ENCODE measurements around the gene EREG. TPM values are rescaled to one million over a fixed set of nuclear protein-coding genes. Genes with fewer than 3 reads are reported as not detected.

Gene EREG
- total and polyA plus RNA-seq, 10 donors = 0.03 to 12.3 (median 0.29) TPM

DNA sequence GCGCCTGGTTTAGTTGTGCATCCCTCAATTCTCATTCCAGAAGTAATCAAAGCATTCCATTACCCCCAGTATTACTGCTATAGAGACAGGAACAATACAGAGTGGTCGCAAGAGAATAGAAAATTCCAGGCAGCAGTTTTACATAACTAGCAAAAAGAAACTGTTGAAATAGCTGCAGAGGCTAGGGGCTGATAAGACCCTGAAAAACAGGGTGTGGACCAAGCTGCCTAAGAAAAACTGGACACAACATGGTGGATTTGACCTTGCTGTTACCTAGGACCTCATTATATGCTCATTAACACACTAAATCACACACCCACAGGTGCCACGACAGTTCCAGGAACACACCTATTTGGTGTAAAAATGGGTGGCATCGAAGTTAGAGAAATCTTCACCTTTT, 41.3 kb upstream of the EREG start:
- TF ChIP-seq POLR2A (IDR thresholded peaks at IDR 0.05) = no peak
- TF ChIP-seq, protein P1, sequence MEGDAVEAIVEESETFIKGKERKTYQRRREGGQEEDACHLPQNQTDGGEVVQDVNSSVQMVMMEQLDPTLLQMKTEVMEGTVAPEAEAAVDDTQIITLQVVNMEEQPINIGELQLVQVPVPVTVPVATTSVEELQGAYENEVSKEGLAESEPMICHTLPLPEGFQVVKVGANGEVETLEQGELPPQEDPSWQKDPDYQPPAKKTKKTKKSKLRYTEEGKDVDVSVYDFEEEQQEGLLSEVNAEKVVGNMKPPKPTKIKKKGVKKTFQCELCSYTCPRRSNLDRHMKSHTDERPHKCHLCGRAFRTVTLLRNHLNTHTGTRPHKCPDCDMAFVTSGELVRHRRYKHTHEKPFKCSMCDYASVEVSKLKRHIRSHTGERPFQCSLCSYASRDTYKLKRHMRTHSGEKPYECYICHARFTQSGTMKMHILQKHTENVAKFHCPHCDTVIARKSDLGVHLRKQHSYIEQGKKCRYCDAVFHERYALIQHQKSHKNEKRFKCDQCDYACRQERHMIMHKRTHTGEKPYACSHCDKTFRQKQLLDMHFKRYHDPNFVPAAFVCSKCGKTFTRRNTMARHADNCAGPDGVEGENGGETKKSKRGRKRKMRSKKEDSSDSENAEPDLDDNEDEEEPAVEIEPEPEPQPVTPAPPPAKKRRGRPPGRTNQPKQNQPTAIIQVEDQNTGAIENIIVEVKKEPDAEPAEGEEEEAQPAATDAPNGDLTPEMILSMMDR (IDR thresholded peaks at IDR 0.05 in 8 of 11, conservative IDR thresholded peaks at IDR 0.05 in 3 of 11) = no peak
- no peak for TF ChIP-seq POLR2AphosphoS5 (IDR thresholded peaks at IDR 0.05)
- intact Hi-C loops (cut with DNase I; ENCODE audit: low total_unique reads) = no loop called here
- Histone ChIP-seq H3K4me1 (peaks cover 0 to 4% (median 0%) of the 10 kb centered on the region in 6 donors), H3K9me3 (no peaks in the 10 kb centered on the region), H3K4me3 (no peak overlapping the region), H3K27me3 (replicated peaks in 1 of 7) (peaks cover 0 to 9% (median 0%) of the 10 kb centered on the region in 7 donors), H3K36me3 (no peaks in the 10 kb centered on the region), H3K27ac (no peak overlapping the region)
- 82 to 89% (median 83%) methylated on average over 4 of the region's 4 CpGs for WGBS, 5 donors
- no peak for DNase-seq

DNA sequence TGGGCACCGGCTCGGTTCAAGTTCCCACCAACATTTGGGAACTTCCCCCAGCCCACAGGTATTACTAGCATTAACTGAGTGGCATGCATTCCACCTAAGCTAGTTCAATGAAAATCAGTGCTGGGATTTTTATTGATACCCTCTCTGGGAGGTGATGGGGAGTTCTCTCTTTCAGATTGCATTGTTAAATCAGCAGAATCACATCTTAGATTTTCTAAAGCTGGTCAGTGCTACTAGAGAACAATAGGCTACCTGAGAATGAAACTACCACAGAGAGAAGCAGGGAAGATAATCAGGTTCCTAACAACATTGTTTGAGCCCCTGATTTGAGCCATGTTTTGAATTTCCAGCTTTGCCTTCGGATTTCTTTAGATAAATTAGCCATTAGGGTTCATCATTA, 40.7 kb upstream of the EREG start:
- Histone ChIP-seq H3K4me1 (peaks cover 0 to 4% (median 0%) of the 10 kb centered on the region in 6 donors), H3K36me3 (no peaks in the 10 kb centered on the region), H3K27me3 (replicated peaks in 1 of 7) (peaks cover 0 to 9% (median 0%) of the 10 kb centered on the region in 7 donors), H3K4me3 (no peak overlapping the region), H3K27ac (no peak overlapping the region), H3K9me3 (no peaks in the 10 kb centered on the region)
- 49 to 62% (median 52%) methylated on average over 3 of the region's 3 CpGs for WGBS, 5 donors
- TF ChIP-seq, protein P1 (IDR thresholded peaks at IDR 0.05 in 8 of 11, conservative IDR thresholded peaks at IDR 0.05 in 3 of 11) = no peak
- TF ChIP-seq POLR2A (IDR thresholded peaks at IDR 0.05) (no peak), POLR2AphosphoS5 (IDR thresholded peaks at IDR 0.05) (no peak)
- no peak for DNase-seq
- intact Hi-C loops (cut with DNase I; ENCODE audit: low total_unique reads) = no loop called here

DNA sequence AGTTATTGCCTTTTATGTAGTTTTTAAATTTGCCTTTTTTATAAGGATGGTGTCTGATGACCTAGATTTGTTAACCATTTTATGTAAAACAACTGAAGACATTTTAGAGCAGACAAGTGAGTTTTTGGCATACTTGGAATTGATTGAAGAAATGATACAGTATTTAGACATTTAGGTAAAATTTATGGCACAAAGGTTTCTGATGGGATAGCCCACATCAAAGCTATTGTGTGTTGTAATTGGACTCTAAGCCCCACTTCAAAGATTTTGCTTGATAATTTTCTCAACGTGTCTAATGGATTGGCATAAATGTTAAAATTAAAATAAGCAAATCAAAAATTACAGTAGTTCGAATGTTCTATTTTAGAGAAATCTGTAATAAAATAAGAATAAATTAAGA, 39.1 kb upstream of the EREG start:
- Histone ChIP-seq H3K27me3 (replicated peaks in 1 of 7) (peaks cover 0 to 9% (median 0%) of the 10 kb centered on the region in 7 donors), H3K4me3 (no peak overlapping the region), H3K36me3 (no peaks in the 10 kb centered on the region), H3K27ac (no peak overlapping the region), H3K4me1 (no peaks in the 10 kb centered on the region), H3K9me3 (no peaks in the 10 kb centered on the region)
- TF ChIP-seq, protein P1 (IDR thresholded peaks at IDR 0.05 in 8 of 11, conservative IDR thresholded peaks at IDR 0.05 in 3 of 11) = no peak
- TF ChIP-seq POLR2A (IDR thresholded peaks at IDR 0.05) (no peak), POLR2AphosphoS5 (IDR thresholded peaks at IDR 0.05) (no peak)
- intact Hi-C loops (cut with DNase I; ENCODE audit: low total_unique reads) = no loop called here
- WGBS, 5 donors = 71 to 83% (median 78%) methylated on average over 2 of the region's 2 CpGs
- DNase-seq = no peak

DNA sequence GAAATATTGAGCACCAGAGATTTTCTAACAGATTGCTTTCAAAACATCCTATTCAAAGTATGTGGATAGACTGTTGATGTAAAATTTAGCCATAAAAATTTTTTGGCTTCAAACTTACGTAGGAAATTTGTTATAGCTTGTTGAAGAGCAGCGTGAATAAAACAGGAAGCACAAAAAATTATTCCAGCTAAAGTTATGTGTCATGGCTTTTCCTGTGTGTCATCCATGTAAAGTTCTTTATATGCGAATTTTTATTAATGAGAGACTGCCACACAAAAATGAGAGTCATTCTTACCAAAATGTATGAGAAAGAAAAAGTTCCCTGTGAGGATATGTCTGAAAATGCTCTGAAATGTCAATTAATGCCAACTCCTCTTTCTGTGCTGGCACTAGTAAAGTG, 37.2 kb upstream of the EREG start:
- H3K36me3 ChIP-seq = no peaks in the 10 kb centered on the region
- H3K9me3 ChIP-seq = no peaks in the 10 kb centered on the region
- intact Hi-C loops (cut with DNase I; ENCODE audit: low total_unique reads) = no loop called here
- H3K4me3 ChIP-seq = no peak overlapping the region
- H3K27ac ChIP-seq = no peak overlapping the region
- no peak for DNase-seq
- peaks cover 0 to 9% (median 0%) of the 10 kb centered on the region in 7 donors for H3K27me3 ChIP-seq (replicated peaks in 1 of 7)
- TF ChIP-seq, protein P1 (IDR thresholded peaks at IDR 0.05 in 8 of 11, conservative IDR thresholded peaks at IDR 0.05 in 3 of 11) = no peak
- TF ChIP-seq POLR2A (IDR thresholded peaks at IDR 0.05) (no peak), POLR2AphosphoS5 (IDR thresholded peaks at IDR 0.05) (no peak)
- 29 to 58% (median 32%) methylated on average over 3 of the region's 3 CpGs for WGBS, 5 donors
- H3K4me1 ChIP-seq = no peaks in the 10 kb centered on the region

Measured in spleen (tissue), 11 donors.